GM18951 (cell line): ENCODE measurements around the gene GOLGA8Q.
"Not testable (repeated sequence)": the region's sequence is repeated elsewhere in the genome, so short reads cannot be mapped to it uniquely, and the experiment has no call there.

Experiments
- in situ Hi-C: fragments of 300-500 bp; cut with MboI; formaldehyde crosslinking; loops from one replicate; pipeline ENCODE4 v1.12.0; 2022; ENCODE audit warnings: low sequenced_read_pairs, mixed read lengths, inconsistent platforms; ENCODE audit not compliant: unreplicated experiment

The GOLGA8Q gene, protein sequence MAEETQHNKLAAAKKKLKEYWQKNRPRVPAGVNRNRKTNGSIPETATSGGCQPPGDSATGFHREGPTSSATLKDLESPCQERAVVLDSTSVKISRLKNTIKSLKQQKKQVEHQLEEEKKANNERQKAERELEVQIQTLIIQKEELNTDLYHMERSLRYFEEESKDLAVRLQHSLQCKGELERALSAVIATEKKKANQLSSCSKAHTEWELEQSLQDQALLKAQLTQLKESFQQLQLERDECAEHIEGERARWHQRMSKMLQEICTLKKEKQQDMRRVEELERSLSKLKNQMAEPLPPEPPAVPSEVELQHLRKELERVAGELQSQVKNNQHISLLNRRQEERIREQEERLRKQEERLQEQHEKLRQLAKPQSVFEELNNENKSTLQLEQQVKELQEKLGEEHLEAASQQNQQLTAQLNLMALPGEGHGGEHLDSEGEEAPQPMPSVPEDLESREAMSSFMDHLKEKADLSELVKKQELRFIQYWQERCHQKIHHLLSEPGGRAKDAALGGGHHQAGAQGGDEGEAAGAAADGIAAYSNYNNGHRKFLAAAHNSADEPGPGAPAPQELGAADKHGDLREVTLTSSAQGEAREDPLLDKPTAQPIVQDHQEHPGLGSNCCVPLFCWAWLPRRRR

GRCh38 chr15:30551750-30552149 is at the start of gene GOLGA8Q:
Gene GOLGA8Q, plus strand, starts transcription at chr15:30552050. Its CDS starts 28 bp downstream, at chr15:30552078.
- in situ Hi-C loops, result not testable (repeated sequence)

GRCh38 chr15:30502904-30503781 is 48.7 kb upstream of the GOLGA8Q start:
- in situ Hi-C loops, result not testable (repeated sequence)

GRCh38 chr15:30504162-30504843 is 47.5 kb upstream of the GOLGA8Q start:
- in situ Hi-C loops, result not testable (repeated sequence)

DNA sequence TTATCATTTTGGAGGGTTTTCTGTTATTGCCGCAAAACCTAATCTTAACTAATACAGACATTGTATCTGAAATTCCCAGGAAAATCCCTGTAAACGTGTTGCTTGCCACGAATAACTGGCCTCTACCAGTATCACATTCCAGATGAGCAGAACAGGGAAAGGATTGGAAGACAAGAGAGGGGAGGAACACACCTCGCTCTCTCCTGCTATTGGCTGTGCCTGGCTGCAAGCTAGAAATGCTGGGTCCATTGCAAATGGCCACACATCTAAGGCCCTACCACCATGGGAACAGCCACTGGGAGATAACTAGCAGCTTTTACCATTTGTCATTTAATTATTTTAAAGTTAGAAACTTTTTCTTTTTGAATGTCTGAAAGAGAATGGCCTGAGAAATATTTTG is 37.3 kb upstream of the GOLGA8Q start:
- in situ Hi-C loops, result not testable (repeated sequence)

GRCh38 chr15:30523453-30524243 is 28.2 kb upstream of the GOLGA8Q start:
- in situ Hi-C loops, result not testable (repeated sequence)

DNA sequence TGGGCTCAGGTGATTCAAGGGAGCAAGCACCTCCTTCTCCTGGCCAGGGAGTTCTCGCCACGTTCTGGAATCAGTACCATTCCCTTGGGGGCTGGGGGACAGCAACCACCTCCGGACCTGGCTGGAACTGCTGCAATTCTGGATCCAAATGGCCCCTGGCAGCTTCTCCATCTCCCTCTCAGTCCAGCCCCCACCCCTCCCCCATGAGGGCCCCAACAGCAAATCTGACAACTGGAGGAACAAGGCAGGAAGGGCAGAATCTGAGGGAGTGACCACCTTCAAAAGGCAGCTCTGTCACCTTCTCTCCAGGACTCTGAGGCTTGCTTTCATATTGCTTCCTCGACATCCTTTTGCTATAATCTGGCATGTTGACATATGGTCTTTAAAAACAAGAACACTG is 25.9 kb upstream of the GOLGA8Q start:
- in situ Hi-C loops, result not testable (repeated sequence)

GRCh38 chr15:30529049-30529448 is 22.8 kb upstream of the GOLGA8Q start:
- in situ Hi-C loops, result not testable (repeated sequence)

- in situ Hi-C loops, result not testable (repeated sequence)
These were observed 15.1 kb downstream of the GOLGA8Q start for GRCh38 chr15:30566949-30567348.

DNA sequence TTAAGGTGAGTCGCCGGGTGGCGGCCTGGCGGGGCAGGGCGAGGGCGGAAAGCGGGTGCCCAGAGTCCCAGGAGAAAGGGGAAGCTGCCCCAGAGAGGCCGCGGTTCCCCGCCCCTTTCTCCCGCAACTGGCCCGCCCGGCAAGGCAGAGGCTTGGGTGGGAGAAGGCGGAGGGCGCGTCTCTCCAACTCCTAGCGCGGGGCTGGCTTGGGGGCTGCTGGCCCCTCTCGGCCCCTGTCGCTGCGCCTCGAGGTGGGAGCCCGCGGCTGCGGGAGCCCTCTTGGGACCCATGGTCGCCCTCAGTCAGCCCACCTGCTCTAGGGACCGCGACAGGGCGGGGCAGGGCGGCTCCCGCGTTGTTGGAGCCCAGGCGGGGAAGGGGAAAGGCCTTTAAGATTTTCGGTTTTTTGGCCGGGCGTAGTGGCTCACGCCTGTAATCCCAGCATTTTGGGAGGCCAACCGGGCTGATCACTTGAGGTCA is 21.2 kb downstream of the GOLGA8Q start:
- in situ Hi-C loops, result not testable (repeated sequence)

- in situ Hi-C loops, result not testable (repeated sequence)
These were observed 27.6 kb downstream of the GOLGA8Q start for GRCh38 chr15:30579394-30579970.

DNA sequence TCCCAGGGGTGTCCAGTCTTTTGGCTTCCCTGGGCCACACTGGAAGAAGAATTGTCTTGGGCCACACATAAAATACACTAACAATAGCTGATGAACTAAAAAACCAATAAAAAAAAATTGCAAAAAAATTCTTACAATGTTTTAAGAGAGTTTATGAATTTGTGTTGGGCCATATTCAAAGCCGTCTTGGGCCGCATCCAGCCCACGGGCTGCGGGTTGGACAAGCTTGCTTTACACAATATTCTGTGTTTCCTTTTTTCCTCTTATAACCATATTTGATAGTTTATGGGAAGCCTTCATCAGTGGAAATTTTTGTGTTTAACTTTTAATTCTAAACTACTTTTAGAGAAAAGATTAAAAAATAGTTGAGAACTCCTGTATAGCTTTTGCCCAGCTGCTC is 28.9 kb downstream of the GOLGA8Q start:
- in situ Hi-C loops, result not testable (repeated sequence)

GRCh38 chr15:30598953-30599352 is 47.1 kb downstream of the GOLGA8Q start:
- in situ Hi-C loops, result not testable (repeated sequence)

DNA sequence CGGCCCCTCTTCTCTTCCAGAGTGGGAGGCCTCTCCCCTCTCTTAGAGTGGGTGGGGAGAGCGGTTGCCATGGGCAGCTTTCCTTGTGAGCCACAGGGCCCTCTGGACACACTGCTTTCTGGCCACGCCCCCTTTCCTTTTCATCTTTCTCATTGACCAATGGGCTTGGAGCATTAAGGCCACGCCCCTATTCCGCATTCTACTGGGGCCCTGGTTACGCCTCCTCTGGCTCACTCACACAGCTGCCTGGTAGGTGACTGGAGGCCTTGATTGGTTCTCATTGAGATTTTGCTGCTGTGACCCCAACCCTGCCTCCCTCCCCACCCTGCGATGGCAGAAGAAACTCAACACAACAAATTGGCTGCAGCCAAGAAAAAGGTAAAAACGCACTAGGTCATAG is 51.9 kb downstream of the GOLGA8Q start, which contains the start of gene GOLGA8H:
TSS of gene GOLGA8H (plus strand) at position 233 of the 400 bp plus-strand sequence. CDS start at position 331, 98 bp downstream.
- in situ Hi-C loops, result not testable (repeated sequence)
